ENCODE measurements around the gene KYNU. TPM values are rescaled to one million over a fixed set of nuclear protein-coding genes. Genes with fewer than 3 reads are reported as not detected.
"Not testable (repeated sequence)": the region's sequence is repeated elsewhere in the genome, so short reads cannot be mapped to it uniquely, and the experiment has no call there.

KYNU gene
- polyA plus RNA-seq, 1 experiment: 0.04 TPM

GRCh38 chr2:142893241-142893640 lies 15.8 kb downstream of the KYNU start:
- ChIA-PET POLR2A (no interaction called here), CTCF (no interaction called here)
- TF ChIP-seq CTCF (IDR thresholded peaks at IDR 0.05; ENCODE audit: insufficient read depth, low read depth, low read length): no peak
- no peaks in the 10 kb centered on the region for H3K27me3 ChIP-seq (ENCODE audit: control insufficient read depth, insufficient read depth, low read length)
- H3K4me3 ChIP-seq (ENCODE audit: low read depth, low read length): no peak overlapping the region
- DNase-seq (ENCODE audit: low read depth): no peak
- H3K36me3 ChIP-seq (ENCODE audit: control insufficient read depth, insufficient read depth, low read length): no peaks in the 10 kb centered on the region

- POLR2A ChIA-PET: no interaction called here
- Histone ChIP-seq H3K27me3 (ENCODE audit: control insufficient read depth, insufficient read depth, low read length) (no peaks in the 10 kb centered on the region), H3K36me3 (ENCODE audit: control insufficient read depth, insufficient read depth, low read length) (no peaks in the 10 kb centered on the region), H3K4me3 (ENCODE audit: low read depth, low read length) (no peak overlapping the region)
- CTCF ChIA-PET: no interaction called here
- TF ChIP-seq CTCF (IDR thresholded peaks at IDR 0.05; ENCODE audit: insufficient read depth, low read depth, low read length): no peak
- no peak for DNase-seq (ENCODE audit: low read depth)
Measured at GRCh38 chr2:142897807-142898206, 20.3 kb downstream of the KYNU start.

GRCh38 chr2:142900327-142900726 lies 22.9 kb downstream of the KYNU start:
- H3K36me3 ChIP-seq (ENCODE audit: control insufficient read depth, insufficient read depth, low read length); DNase-seq (ENCODE audit: low read depth); H3K27me3 ChIP-seq (ENCODE audit: control insufficient read depth, insufficient read depth, low read length); H3K4me3 ChIP-seq (ENCODE audit: low read depth, low read length); POLR2A ChIA-PET; CTCF ChIA-PET: not testable (repeated sequence)

GRCh38 chr2:142901780-142902179 lies 24.3 kb downstream of the KYNU start:
- DNase-seq (ENCODE audit: low read depth): no peak
- POLR2A ChIA-PET: no interaction called here
- no peaks in the 10 kb centered on the region for H3K36me3 ChIP-seq (ENCODE audit: control insufficient read depth, insufficient read depth, low read length)
- TF ChIP-seq CTCF (IDR thresholded peaks at IDR 0.05; ENCODE audit: insufficient read depth, low read depth, low read length): no peak
- CTCF ChIA-PET: no interaction called here
- H3K27me3 ChIP-seq (ENCODE audit: control insufficient read depth, insufficient read depth, low read length): no peaks in the 10 kb centered on the region
- H3K4me3 ChIP-seq (ENCODE audit: low read depth, low read length): no peak overlapping the region

- H3K36me3 ChIP-seq (ENCODE audit: control insufficient read depth, insufficient read depth, low read length); H3K27me3 ChIP-seq (ENCODE audit: control insufficient read depth, insufficient read depth, low read length); H3K4me3 ChIP-seq (ENCODE audit: low read depth, low read length); POLR2A ChIA-PET; CTCF ChIA-PET; DNase-seq (ENCODE audit: low read depth): not testable (repeated sequence)
Measured at GRCh38 chr2:142903726-142904125, 26.3 kb downstream of the KYNU start.

- no peak for TF ChIP-seq CTCF (IDR thresholded peaks at IDR 0.05; ENCODE audit: insufficient read depth, low read depth, low read length)
- H3K36me3 ChIP-seq (ENCODE audit: control insufficient read depth, insufficient read depth, low read length): no peaks in the 10 kb centered on the region
- H3K27me3 ChIP-seq (ENCODE audit: control insufficient read depth, insufficient read depth, low read length): no peaks in the 10 kb centered on the region
- DNase-seq (ENCODE audit: low read depth): no peak
- H3K4me3 ChIP-seq (ENCODE audit: low read depth, low read length): no peak overlapping the region
- CTCF ChIA-PET: no interaction called here
- POLR2A ChIA-PET: no interaction called here
Measured at GRCh38 chr2:142907653-142908052, 30.2 kb downstream of the KYNU start.
